SU-DHL-6 (cell line): Measurements from ENCODE around the gene MRPS2.

Experiments
- CTCF ChIP-seq: fragments of 200-600 bp; sonication (generic); IDR thresholded peaks from one replicate; pipeline ENCODE4 v1.5.1; 2017; ENCODE audit warnings: antibody characterized with exemption, mild to moderate bottlenecking, low read length, moderate library complexity; ENCODE audit not compliant: insufficient read depth, poor library complexity, severe bottlenecking
- EZH2phosphoT487 ChIP-seq: fragments of 200-600 bp; sonication (generic), shearing (Covaris generic); conservative IDR thresholded peaks from 2 replicates; pipeline ENCODE4 v1.6.1; 2018; ENCODE audit warnings: mild to moderate bottlenecking, antibody characterized with exemption, low read length, moderate library complexity, mixed read lengths

- TF ChIP-seq CTCF: no peak
- no peak for TF ChIP-seq EZH2phosphoT487
These were observed 1.8 kb downstream of the MRPS2 start for GRCh38 chr9:135502168-135502872.
